WERI-Rb-1 (cell line): ENCODE measurements around the gene OR52A1.
"Not testable (repeated sequence)": the region's sequence is repeated elsewhere in the genome, so short reads cannot be mapped to it uniquely, and the experiment has no call there.

Source experiments
- DNase-seq: peaks from one replicate; pipeline ENCODE4 v3.0.0-alpha.2; 2020
- H3K27ac ChIP-seq: fragments of 250-450 bp; sonication (Bioruptor Pico); 2 replicates; pipeline ENCODE4 v1.5.1; 2020; ENCODE audit warnings: mild to moderate bottlenecking, moderate library complexity
- H3K27me3 ChIP-seq: fragments of 250-450 bp; sonication (Bioruptor Pico); 2 replicates; pipeline ENCODE4 v1.5.1; 2021; ENCODE audit warnings: mild to moderate bottlenecking, low read depth, moderate library complexity; ENCODE audit not compliant: insufficient read depth, severe bottlenecking
- H3K36me3 ChIP-seq: fragments of 250-450 bp; sonication (Bioruptor Pico); 2 replicates; pipeline ENCODE4 v1.5.1; 2020; ENCODE audit warnings: mild to moderate bottlenecking, moderate library complexity
- H3K4me3 ChIP-seq: 2 replicates; pipeline ENCODE4 v1.5.1; 2011; ENCODE audit warnings: low read depth, mild to moderate bottlenecking, control low read depth, low read length
- H3K9me3 ChIP-seq: fragments of 250-450 bp; sonication (Bioruptor Pico); 2 replicates; pipeline ENCODE4 v1.5.1; 2021; ENCODE audit warnings: mild to moderate bottlenecking, moderate library complexity; ENCODE audit not compliant: severe bottlenecking
- TF ChIP-seq, protein P1 (sequence below): IDR thresholded peaks from 2 replicates; pipeline ENCODE4 v1.5.1; 2011; ENCODE audit warnings: low read depth, mild to moderate bottlenecking, control low read depth, inconsistent platforms, low read length

Gene OR52A1

DNA sequence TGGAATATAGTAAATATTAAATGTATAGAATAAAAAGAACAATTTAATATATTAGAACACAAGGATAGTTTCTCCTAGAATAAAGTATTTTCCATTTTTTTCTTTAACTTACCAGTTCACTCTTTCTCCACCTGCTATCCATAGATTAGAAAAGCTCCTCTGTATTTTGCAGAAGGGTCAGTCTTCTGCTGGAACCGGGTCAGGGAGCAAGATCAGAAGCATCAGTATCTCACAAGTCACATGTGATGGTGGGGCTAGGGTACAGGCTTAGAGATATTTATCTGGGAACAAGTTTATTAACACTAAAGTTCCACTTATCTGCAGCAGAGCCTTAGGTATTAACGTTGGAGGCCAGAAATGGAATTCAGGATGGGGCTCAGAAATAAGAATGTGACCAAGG is 17.3 kb upstream of the OR52A1 start:
- DNase-seq, result no peak
- Histone ChIP-seq H3K36me3 (no peaks in the 10 kb centered on the region), H3K27ac (no peak overlapping the region), H3K4me3 (no peak overlapping the region), H3K9me3 (no peaks in the 10 kb centered on the region), H3K27me3 (peaks cover 32% of the 10 kb centered on the region)
- TF ChIP-seq, protein P1, sequence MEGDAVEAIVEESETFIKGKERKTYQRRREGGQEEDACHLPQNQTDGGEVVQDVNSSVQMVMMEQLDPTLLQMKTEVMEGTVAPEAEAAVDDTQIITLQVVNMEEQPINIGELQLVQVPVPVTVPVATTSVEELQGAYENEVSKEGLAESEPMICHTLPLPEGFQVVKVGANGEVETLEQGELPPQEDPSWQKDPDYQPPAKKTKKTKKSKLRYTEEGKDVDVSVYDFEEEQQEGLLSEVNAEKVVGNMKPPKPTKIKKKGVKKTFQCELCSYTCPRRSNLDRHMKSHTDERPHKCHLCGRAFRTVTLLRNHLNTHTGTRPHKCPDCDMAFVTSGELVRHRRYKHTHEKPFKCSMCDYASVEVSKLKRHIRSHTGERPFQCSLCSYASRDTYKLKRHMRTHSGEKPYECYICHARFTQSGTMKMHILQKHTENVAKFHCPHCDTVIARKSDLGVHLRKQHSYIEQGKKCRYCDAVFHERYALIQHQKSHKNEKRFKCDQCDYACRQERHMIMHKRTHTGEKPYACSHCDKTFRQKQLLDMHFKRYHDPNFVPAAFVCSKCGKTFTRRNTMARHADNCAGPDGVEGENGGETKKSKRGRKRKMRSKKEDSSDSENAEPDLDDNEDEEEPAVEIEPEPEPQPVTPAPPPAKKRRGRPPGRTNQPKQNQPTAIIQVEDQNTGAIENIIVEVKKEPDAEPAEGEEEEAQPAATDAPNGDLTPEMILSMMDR, result no peak

DNA sequence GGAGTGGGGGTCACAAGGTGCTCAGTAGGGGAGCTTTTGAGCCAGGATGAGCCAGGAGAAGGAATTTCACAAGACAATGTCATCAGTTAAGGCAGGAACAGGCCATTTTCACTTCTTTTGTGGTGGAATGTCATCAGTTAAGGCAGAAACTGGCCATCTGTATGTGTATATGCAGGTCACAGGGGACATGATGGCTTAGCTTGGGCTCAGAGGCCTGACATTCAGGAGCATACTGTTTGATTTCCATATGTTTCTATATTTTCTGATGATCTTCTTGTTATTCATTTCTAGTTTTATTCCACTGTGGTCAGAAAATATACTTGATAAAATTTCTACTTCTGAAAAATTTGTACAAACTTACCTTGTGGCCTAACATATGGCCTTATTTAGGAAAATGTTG is 11.3 kb upstream of the OR52A1 start:
- H3K27me3 ChIP-seq, result peaks cover 33% of the 10 kb centered on the region
- not testable (repeated sequence) for DNase-seq, H3K36me3 ChIP-seq, H3K27ac ChIP-seq, H3K9me3 ChIP-seq, H3K4me3 ChIP-seq

DNA sequence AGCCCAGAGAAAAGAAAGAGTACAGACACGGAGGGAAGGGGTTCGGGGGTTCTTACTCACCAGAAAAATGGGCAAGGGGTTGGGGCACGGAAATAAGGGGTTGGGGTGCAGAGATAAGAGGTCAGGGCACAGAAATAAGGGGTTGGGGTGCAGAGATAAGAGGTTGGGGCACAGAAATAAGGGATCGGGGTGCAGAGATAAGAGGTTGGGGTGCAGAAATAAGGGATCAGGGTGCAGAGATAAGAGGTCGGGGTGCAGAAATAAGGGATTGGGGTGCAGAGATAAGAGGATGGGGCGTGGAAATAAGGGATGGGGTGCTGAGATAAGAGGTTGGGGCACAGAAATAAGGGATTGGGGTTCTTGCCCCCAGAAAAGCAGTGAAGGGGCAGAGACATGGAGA is 10.2 kb upstream of the OR52A1 start:
- not testable (repeated sequence) for H3K4me3 ChIP-seq, DNase-seq, H3K9me3 ChIP-seq, H3K27ac ChIP-seq, H3K36me3 ChIP-seq
- H3K27me3 ChIP-seq, result peaks cover 26% of the 10 kb centered on the region

DNA sequence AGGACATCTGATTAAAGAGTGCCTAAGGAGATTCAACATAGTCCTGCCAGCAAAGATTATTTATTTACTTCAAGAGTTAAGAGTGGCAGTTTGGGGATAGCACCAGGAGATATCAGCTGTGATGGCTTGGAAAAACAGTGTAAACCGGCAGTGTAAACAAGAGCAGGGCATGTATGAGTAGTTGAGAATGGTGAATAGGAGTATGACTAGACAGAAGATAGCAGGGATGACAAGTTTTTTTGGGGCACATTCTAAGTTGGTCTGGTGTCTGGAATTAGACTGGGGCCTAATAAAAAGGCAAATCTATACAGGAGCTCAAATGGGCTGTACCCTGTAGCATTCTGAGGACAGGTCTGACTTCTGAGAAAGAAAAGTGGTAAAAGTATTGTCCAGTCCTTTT is 6.5 kb upstream of the OR52A1 start:
- peaks cover 26% of the 10 kb centered on the region for H3K27me3 ChIP-seq
- DNase-seq, H3K9me3 ChIP-seq, H3K4me3 ChIP-seq, H3K27ac ChIP-seq, H3K36me3 ChIP-seq: not testable (repeated sequence)

DNA sequence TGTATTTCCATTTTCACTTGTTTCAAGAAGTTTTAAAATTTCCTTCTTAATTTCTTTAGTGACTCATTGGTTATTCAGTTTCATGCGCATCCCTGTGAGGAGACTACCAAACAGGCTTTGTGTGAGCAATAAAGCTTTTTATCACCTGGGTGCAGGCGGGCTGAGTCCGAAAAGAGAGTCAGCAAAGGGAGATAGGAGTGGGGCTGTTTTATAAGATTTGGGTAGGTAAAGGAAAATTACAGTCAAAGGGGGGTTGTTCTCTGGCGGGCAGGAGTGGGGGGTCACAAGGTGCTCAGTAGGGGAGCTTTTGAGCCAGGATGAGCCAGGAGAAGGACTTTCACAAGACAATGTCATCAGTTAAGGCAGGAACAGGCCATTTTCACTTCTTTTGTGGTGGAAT is 5.7 kb upstream of the OR52A1 start:
- H3K36me3 ChIP-seq, H3K4me3 ChIP-seq, H3K9me3 ChIP-seq, H3K27ac ChIP-seq, DNase-seq: not testable (repeated sequence)
- H3K27me3 ChIP-seq, result peaks cover 28% of the 10 kb centered on the region

DNA sequence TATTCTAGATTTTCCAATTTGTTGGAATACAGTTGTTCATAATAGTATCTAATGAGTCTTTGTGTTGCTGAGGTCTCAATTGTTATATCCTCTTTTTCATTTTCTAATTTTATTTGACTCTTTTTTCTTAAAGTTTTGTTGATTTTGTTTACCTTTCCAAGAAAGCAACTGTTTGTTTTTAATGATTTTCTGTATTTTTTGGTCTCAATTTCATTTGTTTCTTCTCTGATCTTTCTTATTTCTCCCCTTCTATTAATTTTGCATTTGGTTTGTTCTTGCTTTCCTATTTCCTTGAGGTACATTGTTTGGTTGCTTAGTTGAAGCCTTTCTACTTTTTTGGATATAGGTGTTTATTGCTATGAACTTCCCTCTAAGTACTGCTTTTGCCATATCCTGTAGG is 5.2 kb upstream of the OR52A1 start:
- Histone ChIP-seq H3K9me3 (no peaks in the 10 kb centered on the region), H3K4me3 (no peak overlapping the region), H3K27me3 (peaks cover 31% of the 10 kb centered on the region), H3K36me3 (no peaks in the 10 kb centered on the region), H3K27ac (no peak overlapping the region)
- TF ChIP-seq, protein P1, result no peak
- DNase-seq, result no peak

DNA sequence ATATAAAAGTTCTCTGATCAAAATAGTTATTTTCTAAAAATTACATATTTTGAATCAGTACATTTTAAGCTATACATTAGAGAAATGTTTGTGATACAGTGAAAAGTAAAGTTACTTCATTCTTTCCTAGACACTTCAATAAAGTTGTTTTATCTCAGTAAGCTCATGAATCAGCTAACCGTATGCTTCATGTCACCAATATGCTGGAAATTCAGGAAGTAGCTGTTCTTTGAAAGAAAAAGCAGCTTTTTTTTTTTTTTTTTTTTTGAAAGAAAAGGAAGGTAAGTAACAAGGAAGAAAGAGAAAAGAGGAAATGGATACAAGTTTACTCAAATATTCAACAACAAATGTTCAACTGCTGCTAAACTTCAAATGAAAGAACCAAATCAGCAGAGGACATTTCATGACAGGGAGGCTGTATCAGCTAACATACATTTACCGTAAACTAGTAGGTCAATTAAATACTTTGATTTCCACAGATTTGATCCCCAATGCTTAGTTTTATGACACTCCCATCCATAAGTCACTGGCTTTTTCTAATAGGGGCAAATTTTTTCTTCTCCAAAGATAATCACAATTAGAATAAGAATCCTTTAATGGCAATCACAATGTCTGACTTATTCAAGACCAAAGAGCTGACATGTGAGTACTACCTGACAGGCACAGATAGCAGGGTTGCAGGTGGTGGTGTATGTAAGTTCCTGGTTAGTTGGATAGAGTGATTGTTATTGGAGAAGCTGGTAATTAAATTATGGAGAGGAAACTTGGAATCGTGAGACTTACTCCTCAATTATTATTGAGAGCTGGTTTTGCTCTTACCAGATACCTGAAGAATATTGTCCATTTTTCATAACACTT is 754 bp downstream of the OR52A1 start:
- TF ChIP-seq, protein P1, result no peak
- Histone ChIP-seq H3K36me3 (no peaks in the 10 kb centered on the region), H3K27ac (no peak overlapping the region), H3K4me3 (no peak overlapping the region), H3K27me3 (peaks cover 52% of the 10 kb centered on the region), H3K9me3 (no peaks in the 10 kb centered on the region)
- DNase-seq, result no peak

DNA sequence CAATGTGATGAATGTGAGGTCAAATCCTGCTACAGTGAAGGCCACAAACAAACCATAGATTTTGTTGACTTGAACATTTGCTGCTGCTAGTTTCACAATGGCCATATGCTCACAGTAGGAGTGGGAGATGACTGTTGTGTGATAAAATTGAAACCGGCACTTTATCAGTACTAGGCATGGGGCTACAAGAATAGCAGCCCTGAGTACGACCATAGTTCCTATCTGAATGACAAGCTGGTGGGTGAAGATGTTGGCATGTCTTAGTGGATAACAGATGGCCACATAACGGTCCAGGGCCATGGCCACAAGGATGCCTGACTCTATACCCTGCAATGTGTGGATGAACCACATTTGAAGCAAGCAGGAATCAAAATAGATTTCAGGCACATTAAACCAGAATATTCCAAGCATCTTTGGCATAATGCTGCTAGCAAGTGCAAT is 2.8 kb downstream of the OR52A1 start:
- no peaks in the 10 kb centered on the region for H3K36me3 ChIP-seq
- no peak for DNase-seq
- no peaks in the 10 kb centered on the region for H3K9me3 ChIP-seq
- peaks cover 52% of the 10 kb centered on the region for H3K27me3 ChIP-seq
- TF ChIP-seq, protein P1, result no peak
- H3K27ac ChIP-seq, result no peak overlapping the region
- no peak overlapping the region for H3K4me3 ChIP-seq

DNA sequence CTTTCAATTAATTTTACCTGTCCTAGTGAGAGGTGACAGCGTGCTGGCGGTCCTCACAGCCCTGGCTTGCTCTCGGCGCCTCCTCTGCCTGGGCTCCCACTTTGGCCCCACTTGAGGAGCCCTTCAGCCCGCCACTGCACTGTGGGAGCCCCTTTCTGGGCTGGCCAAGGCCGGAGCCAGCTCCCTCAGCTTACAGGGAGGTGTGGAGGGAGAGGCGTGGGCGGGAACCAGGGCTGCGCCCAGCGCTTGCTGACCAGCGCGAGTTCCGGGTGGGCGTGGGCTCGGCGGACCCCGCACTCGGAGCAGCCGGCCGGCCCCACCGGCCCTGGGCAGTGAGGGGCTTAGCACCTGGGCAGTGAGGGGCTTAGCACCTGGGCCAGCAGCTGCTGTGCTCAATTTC is 10.4 kb downstream of the OR52A1 start:
- H3K27ac ChIP-seq, DNase-seq, H3K36me3 ChIP-seq, H3K4me3 ChIP-seq, H3K9me3 ChIP-seq: not testable (repeated sequence)
- H3K27me3 ChIP-seq, result peaks cover 60% of the 10 kb centered on the region
